GM19467 (cell line): ENCODE results near the gene CDH26.
A peak's percentile ranks its signal among the peaks of the same experiment; 100 is the strongest.
"Not testable (repeated sequence)": the region's sequence is repeated elsewhere in the genome, so short reads cannot be mapped to it uniquely, and the experiment has no call there.

Source experiments
- ATAC-seq: cut with Tn5 transposase; IDR thresholded peaks from one replicate; pipeline ENCODE4 v1.9.1; 2021; ENCODE audit warnings: mild to moderate bottlenecking, moderate library complexity; ENCODE audit not compliant: unreplicated experiment

The CDH26 gene

GRCh38 chr20:59940129-59940955 is 17.9 kb upstream of the CDH26 start, which contains the start of the genes FAM217B and PPP1R3D:
Gene FAM217B, plus strand, starts transcription at chr20:59940389. Its CDS starts 3,555 bp downstream, at chr20:59943944.
Gene PPP1R3D, minus strand, starts transcription at chr20:59940305. Its CDS starts 374 bp downstream, at chr20:59939931.
- ATAC-seq: peak; percentile 88

- ATAC-seq: no peak
Observed at GRCh38 chr20:59940956-59941294, 17.3 kb upstream of the CDH26 start.

- no peak for ATAC-seq
Observed at GRCh38 chr20:59942245-59942644, 16.0 kb upstream of the CDH26 start.

GRCh38 chr20:59944726-59945125 is 13.5 kb upstream of the CDH26 start:
- ATAC-seq: no peak

GRCh38 chr20:59945175-59945574 is 13.0 kb upstream of the CDH26 start:
- no peak for ATAC-seq

GRCh38 chr20:59945731-59946130 is 12.5 kb upstream of the CDH26 start:
- ATAC-seq: no peak

- no peak for ATAC-seq
Observed at GRCh38 chr20:59947376-59947775, 10.8 kb upstream of the CDH26 start.

- no peak for ATAC-seq
Observed at GRCh38 chr20:59948212-59948611, 10.0 kb upstream of the CDH26 start.

- peak; percentile 67 for ATAC-seq
Observed at GRCh38 chr20:59948828-59949720, 9.1 kb upstream of the CDH26 start.

- ATAC-seq: no peak
Observed at GRCh38 chr20:59949911-59950310, 8.3 kb upstream of the CDH26 start.

- ATAC-seq: no peak
Observed at GRCh38 chr20:59954718-59955117, 3.5 kb upstream of the CDH26 start.

- ATAC-seq: no peak
Observed at GRCh38 chr20:59955131-59955796, 3.0 kb upstream of the CDH26 start.

GRCh38 chr20:59957568-59957967 is 655 bp upstream of the CDH26 start:
- not testable (repeated sequence) for ATAC-seq

- ATAC-seq: no peak
Observed at GRCh38 chr20:59958626-59959025, 403 bp downstream of the CDH26 start.

- ATAC-seq: no peak
Observed at GRCh38 chr20:59961423-59961822, 3.2 kb downstream of the CDH26 start.

- no peak for ATAC-seq
Observed at GRCh38 chr20:59962155-59962554, 3.9 kb downstream of the CDH26 start.

GRCh38 chr20:59966428-59966827 is 8.2 kb downstream of the CDH26 start:
- no peak for ATAC-seq

- ATAC-seq: no peak
Observed at GRCh38 chr20:59971428-59971827, 13.2 kb downstream of the CDH26 start.

- ATAC-seq: no peak
Observed at GRCh38 chr20:59972037-59972801, 14.0 kb downstream of the CDH26 start.

GRCh38 chr20:59976156-59976782 is 18.0 kb downstream of the CDH26 start:
- no peak for ATAC-seq
